Stimulated activated naive B cell treated with anti-CD40 and anti-IgM and Interleukin-4, amounts not matched to agents 10 μg/mL and 1 μg/mL and 100 μg/mL, for 72 hours (primary cell): ENCODE data around the gene SPDYE17.
A peak's percentile ranks its signal among the peaks of the same experiment; 100 is the strongest.
"Not testable (repeated sequence)": the region's sequence is repeated elsewhere in the genome, so short reads cannot be mapped to it uniquely, and the experiment has no call there.

Source experiments
- ATAC-seq, 2 donors: fragments of 150-1000 bp; cut with Tn5 transposase; replicated peaks; 2 replicates each; pipeline ENCODE4 v1.10.0; 2021; ENCODE audit warnings: moderate library complexity in 1 of 2
- DNase-seq: peaks from one replicate; pipeline ENCODE4 v3.0.0; 2021
- H3K27ac Mint-ChIP-seq: one replicate; pipeline ENCODE4 v1.8.0; 2022; ENCODE audit warnings: mild to moderate bottlenecking, mixed read lengths
- H3K27me3 Mint-ChIP-seq, 2 donors: one replicate each; pipeline ENCODE4 v1.8.0; 2022; ENCODE audit warnings: mixed read lengths in 2 of 2
- H3K36me3 Mint-ChIP-seq, 2 donors: one replicate each; pipeline ENCODE4 v1.8.0; 2022; ENCODE audit warnings: mixed read lengths in 2 of 2, mild to moderate bottlenecking in 1 of 2
- H3K4me1 Mint-ChIP-seq, 2 donors: one replicate each; pipeline ENCODE4 v1.8.0; 2022; ENCODE audit warnings: mixed read lengths in 2 of 2, mild to moderate bottlenecking in 1 of 2
- H3K4me3 Mint-ChIP-seq, 2 donors: one replicate each; pipeline ENCODE4 v1.8.0; 2022; ENCODE audit warnings: mild to moderate bottlenecking in 2 of 2, mixed read lengths in 2 of 2, moderate library complexity in 1 of 2
- H3K9me3 Mint-ChIP-seq, 2 donors: one replicate each; pipeline ENCODE4 v1.8.0; 2022; ENCODE audit warnings: mixed read lengths in 2 of 2, mild to moderate bottlenecking in 1 of 2

Gene SPDYE17

GRCh38 chr7:76990202-76990601, 42.0 kb downstream of the SPDYE17 start:
- DNase-seq, H3K9me3 Mint-ChIP-seq, H3K4me1 Mint-ChIP-seq, H3K36me3 Mint-ChIP-seq, H3K27me3 Mint-ChIP-seq, H3K27ac Mint-ChIP-seq, H3K4me3 Mint-ChIP-seq: not testable (repeated sequence)
- peak in 1 of 2 donors; percentile 39 for ATAC-seq

GRCh38 chr7:76985924-76986717, 46.0 kb downstream of the SPDYE17 start:
- not testable (repeated sequence) for H3K36me3 Mint-ChIP-seq

GRCh38 chr7:76984784-76985136, 47.4 kb downstream of the SPDYE17 start:
- not testable (repeated sequence) for H3K27ac Mint-ChIP-seq

More at GRCh38 chr7:76985924-76986717, 46.0 kb downstream of the SPDYE17 start:
- H3K27me3 Mint-ChIP-seq, H3K27ac Mint-ChIP-seq, DNase-seq, H3K4me3 Mint-ChIP-seq, H3K9me3 Mint-ChIP-seq, H3K4me1 Mint-ChIP-seq, ATAC-seq: not testable (repeated sequence)

GRCh38 chr7:76983937-76984783, 48.0 kb downstream of the SPDYE17 start:
- H3K9me3 Mint-ChIP-seq, H3K27ac Mint-ChIP-seq, DNase-seq, H3K27me3 Mint-ChIP-seq, H3K4me1 Mint-ChIP-seq, H3K4me3 Mint-ChIP-seq: not testable (repeated sequence)
- H3K36me3 Mint-ChIP-seq, result peaks cover 9 to 11% of the 10 kb centered on the region in 2 donors
- peak; percentile 25 to 35 for ATAC-seq

More at GRCh38 chr7:76984784-76985136, 47.4 kb downstream of the SPDYE17 start:
- not testable (repeated sequence) for H3K4me3 Mint-ChIP-seq, H3K27me3 Mint-ChIP-seq, H3K4me1 Mint-ChIP-seq, H3K9me3 Mint-ChIP-seq, DNase-seq
- peaks cover 9 to 11% of the 10 kb centered on the region in 2 donors for H3K36me3 Mint-ChIP-seq
- ATAC-seq, result peak; percentile 99 to 100

GRCh38 chr7:76983333-76983732, 48.8 kb downstream of the SPDYE17 start:
- not testable (repeated sequence) for H3K4me3 Mint-ChIP-seq, H3K4me1 Mint-ChIP-seq, H3K27ac Mint-ChIP-seq, H3K9me3 Mint-ChIP-seq, ATAC-seq, H3K27me3 Mint-ChIP-seq, DNase-seq
- H3K36me3 Mint-ChIP-seq, result peaks cover 9 to 11% of the 10 kb centered on the region in 2 donors

- peaks cover 9 to 11% of the 10 kb centered on the region in 2 donors for H3K36me3 Mint-ChIP-seq
- ATAC-seq, H3K27ac Mint-ChIP-seq, H3K4me1 Mint-ChIP-seq, DNase-seq, H3K27me3 Mint-ChIP-seq, H3K4me3 Mint-ChIP-seq, H3K9me3 Mint-ChIP-seq: not testable (repeated sequence)
Observed at GRCh38 chr7:76982501-76982900, 49.7 kb downstream of the SPDYE17 start.

GRCh38 chr7:76981187-76981970, 50.8 kb downstream of the SPDYE17 start:
- DNase-seq, H3K9me3 Mint-ChIP-seq, H3K4me1 Mint-ChIP-seq, ATAC-seq, H3K27me3 Mint-ChIP-seq, H3K4me3 Mint-ChIP-seq, H3K27ac Mint-ChIP-seq: not testable (repeated sequence)
- peaks cover 9 to 11% of the 10 kb centered on the region in 2 donors for H3K36me3 Mint-ChIP-seq

GRCh38 chr7:76980576-76980975, 51.6 kb downstream of the SPDYE17 start:
- H3K36me3 Mint-ChIP-seq, result peaks cover 9 to 11% of the 10 kb centered on the region in 2 donors
- H3K4me3 Mint-ChIP-seq, H3K4me1 Mint-ChIP-seq, ATAC-seq, H3K27me3 Mint-ChIP-seq, H3K9me3 Mint-ChIP-seq, H3K27ac Mint-ChIP-seq, DNase-seq: not testable (repeated sequence)

GRCh38 chr7:76977761-76978367, 54.3 kb downstream of the SPDYE17 start:
- not testable (repeated sequence) for H3K27ac Mint-ChIP-seq, H3K4me3 Mint-ChIP-seq, H3K4me1 Mint-ChIP-seq, ATAC-seq, H3K9me3 Mint-ChIP-seq, H3K27me3 Mint-ChIP-seq, DNase-seq
- peaks cover 13 to 15% of the 10 kb centered on the region in 2 donors for H3K36me3 Mint-ChIP-seq

- not testable (repeated sequence) for H3K27ac Mint-ChIP-seq, H3K9me3 Mint-ChIP-seq, H3K36me3 Mint-ChIP-seq, H3K27me3 Mint-ChIP-seq, H3K4me1 Mint-ChIP-seq, DNase-seq, H3K4me3 Mint-ChIP-seq, ATAC-seq
Observed at GRCh38 chr7:76974793-76975579, 57.2 kb downstream of the SPDYE17 start.

- H3K4me1 Mint-ChIP-seq, H3K9me3 Mint-ChIP-seq, DNase-seq, H3K36me3 Mint-ChIP-seq, H3K27ac Mint-ChIP-seq, H3K27me3 Mint-ChIP-seq, H3K4me3 Mint-ChIP-seq, ATAC-seq: not testable (repeated sequence)
Observed at GRCh38 chr7:76974336-76974735, 57.8 kb downstream of the SPDYE17 start.

- ATAC-seq, H3K27me3 Mint-ChIP-seq, H3K4me3 Mint-ChIP-seq, H3K36me3 Mint-ChIP-seq, H3K27ac Mint-ChIP-seq, H3K4me1 Mint-ChIP-seq, DNase-seq, H3K9me3 Mint-ChIP-seq: not testable (repeated sequence)
Observed at GRCh38 chr7:76972391-76972790, 59.8 kb downstream of the SPDYE17 start.
